Transverse colon (tissue), 4 donors: Measurements from ENCODE around the gene HOXB7. TPM values are rescaled to one million over a fixed set of nuclear protein-coding genes. Genes with fewer than 3 reads are reported as not detected.

Experiments used
- DNase-seq: peaks from one replicate; pipeline ENCODE4 v3.0.0-alpha.2; 2019
- H3K27ac ChIP-seq, 4 donors: fragments of 200-600 bp; sonication (generic); 2 replicates each; pipeline ENCODE4 v1.5.1; 2016 to 2018; ENCODE audit warnings: inconsistent platforms in 4 of 4
- H3K27me3 ChIP-seq: fragments of 200-600 bp; sonication (generic); 2 replicates; pipeline ENCODE4 v1.5.1; 2017; ENCODE audit warnings: inconsistent platforms
- H3K36me3 ChIP-seq, 4 donors: fragments of 200-600 bp; sonication (generic); 2 replicates each; pipeline ENCODE4 v1.5.1; 2017 to 2019; ENCODE audit warnings: inconsistent platforms in 4 of 4
- H3K4me1 ChIP-seq, 4 donors: fragments of 200-600 bp; sonication (generic); 2 replicates each; pipeline ENCODE4 v1.5.1; 2017 to 2020; ENCODE audit warnings: inconsistent platforms in 4 of 4
- H3K4me3 ChIP-seq, 4 donors: fragments of 200-600 bp; sonication (generic); 1 replicate in 1 of 4; 2 replicates in 3 of 4; pipeline versions ENCODE4 v1.5.1 to v1.6.1; 2017 to 2019; ENCODE audit warnings: inconsistent platforms in 4 of 4
- H3K9me3 ChIP-seq, 2 donors: fragments of 200-600 bp; sonication (generic); 2 replicates each; pipeline ENCODE4 v1.5.1; 2017 to 2019; ENCODE audit warnings: inconsistent platforms in 2 of 2
- EP300 ChIP-seq: sonication (generic); formaldehyde crosslinking; IDR thresholded peaks from one replicate; pipeline ENCODE4 v1.6.1; 2017; ENCODE audit warnings: antibody characterized with exemption, low read depth
- POLR2A ChIP-seq: fragments of 450-650 bp; IDR thresholded peaks from one replicate; pipeline ENCODE4 v1.6.1; 2016; ENCODE audit warnings: antibody characterized with exemption, mild to moderate bottlenecking, moderate library complexity
- POLR2AphosphoS5 ChIP-seq, 3 donors: sonication (generic); formaldehyde crosslinking; IDR thresholded peaks; one replicate each; pipeline ENCODE4 v1.6.1; 2016; ENCODE audit warnings: antibody characterized with exemption in 3 of 3
- WGBS, 2 donors: methylation state at CpG; one replicate each; pipeline ENCODE4 v1.1.5; 2018; ENCODE audit warnings: low coverage in 1 of 2; 5-methylcytosine and 5-hydroxymethylcytosine counted together
- in situ Hi-C, 4 donors: fragments of 200-750 bp; cut with MboI; loops; one replicate each; pipeline versions ENCODE4 v1.15.0 to v1.15.1; 2017; ENCODE audit warnings: low sequenced_read_pairs in 3 of 4, low pct_ligation_motif_present in 1 of 4, low pct_unique_long_range_greater_than_20kb in 1 of 4
- intact Hi-C: fragments of 100-400 bp; cut with DNase I; formaldehyde crosslinking; loops from one replicate; pipeline ENCODE4 v1.15.1; 2023; ENCODE audit warnings: low total_unique reads
- total RNA-seq, 4 donors: library from RNA; depleted of rRNA; stranded (reverse); fragments of >200 nt; gene quantifications; one replicate each; pipeline ENCODE4 v1.1.0, GENCODE V29; 2016
- TF ChIP-seq, protein P1 (sequence below), 5 experiments: fragments of 200-600 bp in 3 of 5; fragments of 450-650 bp in 2 of 5; sonication (generic) in 3 of 5; IDR thresholded peaks; 1 replicate in 2 of 5; 2 replicates in 3 of 5; pipeline ENCODE4 v1.5.1; 2016 to 2017; ENCODE audit warnings: antibody characterized with exemption in 5 of 5, inconsistent platforms in 3 of 5, mild to moderate bottlenecking in 2 of 5, moderate library complexity in 1 of 5

Gene HOXB7
- total RNA-seq, 4 donors from 2014 or later: 11.2 to 20.9 (median 16.7) TPM; not detected in 1

DNA sequence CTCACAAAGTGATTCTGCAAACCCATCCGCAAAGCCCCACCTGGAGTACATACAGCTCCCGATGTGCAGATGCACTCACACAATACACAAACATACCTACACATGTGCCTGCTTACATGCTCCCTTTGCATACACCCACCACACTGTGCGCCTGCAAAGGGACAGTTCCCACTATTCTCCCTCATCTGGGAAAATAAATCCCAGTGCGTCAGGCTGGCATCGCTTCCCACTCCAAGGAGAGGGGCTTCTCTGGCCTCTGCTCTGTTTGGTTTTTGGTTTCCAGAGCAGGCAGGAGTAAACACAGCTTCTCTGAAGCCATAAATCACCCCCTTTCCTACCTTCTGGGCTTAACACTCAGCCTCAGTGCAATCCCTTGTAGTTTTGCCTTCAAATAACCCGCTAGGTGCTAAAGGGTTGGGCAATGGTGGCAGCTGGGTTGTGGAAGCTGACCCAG lies 47.4 kb downstream of the HOXB7 start:
- H3K27me3 ChIP-seq: no peaks in the 10 kb centered on the region
- no peak for DNase-seq
- peaks cover 49 to 95% (median 70%) of the 10 kb centered on the region in 4 donors for H3K4me1 ChIP-seq
- H3K36me3 ChIP-seq: no peaks in the 10 kb centered on the region
- in situ Hi-C loops (no loop called here), intact Hi-C loops (no loop called here)
- peak overlapping the region; percentile 89 to 95 (median 94) for H3K27ac ChIP-seq
- WGBS, 2 donors: 66% methylated on average over 6 of the region's 6 CpGs; no CpG with 5 or more reads in 1 of the 2 donors
- H3K9me3 ChIP-seq: no peaks in the 10 kb centered on the region
- TF ChIP-seq, protein P1, sequence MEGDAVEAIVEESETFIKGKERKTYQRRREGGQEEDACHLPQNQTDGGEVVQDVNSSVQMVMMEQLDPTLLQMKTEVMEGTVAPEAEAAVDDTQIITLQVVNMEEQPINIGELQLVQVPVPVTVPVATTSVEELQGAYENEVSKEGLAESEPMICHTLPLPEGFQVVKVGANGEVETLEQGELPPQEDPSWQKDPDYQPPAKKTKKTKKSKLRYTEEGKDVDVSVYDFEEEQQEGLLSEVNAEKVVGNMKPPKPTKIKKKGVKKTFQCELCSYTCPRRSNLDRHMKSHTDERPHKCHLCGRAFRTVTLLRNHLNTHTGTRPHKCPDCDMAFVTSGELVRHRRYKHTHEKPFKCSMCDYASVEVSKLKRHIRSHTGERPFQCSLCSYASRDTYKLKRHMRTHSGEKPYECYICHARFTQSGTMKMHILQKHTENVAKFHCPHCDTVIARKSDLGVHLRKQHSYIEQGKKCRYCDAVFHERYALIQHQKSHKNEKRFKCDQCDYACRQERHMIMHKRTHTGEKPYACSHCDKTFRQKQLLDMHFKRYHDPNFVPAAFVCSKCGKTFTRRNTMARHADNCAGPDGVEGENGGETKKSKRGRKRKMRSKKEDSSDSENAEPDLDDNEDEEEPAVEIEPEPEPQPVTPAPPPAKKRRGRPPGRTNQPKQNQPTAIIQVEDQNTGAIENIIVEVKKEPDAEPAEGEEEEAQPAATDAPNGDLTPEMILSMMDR (IDR thresholded peaks at IDR 0.05): no peak
- no peak for TF ChIP-seq EP300
- H3K4me3 ChIP-seq: no peak overlapping the region

DNA sequence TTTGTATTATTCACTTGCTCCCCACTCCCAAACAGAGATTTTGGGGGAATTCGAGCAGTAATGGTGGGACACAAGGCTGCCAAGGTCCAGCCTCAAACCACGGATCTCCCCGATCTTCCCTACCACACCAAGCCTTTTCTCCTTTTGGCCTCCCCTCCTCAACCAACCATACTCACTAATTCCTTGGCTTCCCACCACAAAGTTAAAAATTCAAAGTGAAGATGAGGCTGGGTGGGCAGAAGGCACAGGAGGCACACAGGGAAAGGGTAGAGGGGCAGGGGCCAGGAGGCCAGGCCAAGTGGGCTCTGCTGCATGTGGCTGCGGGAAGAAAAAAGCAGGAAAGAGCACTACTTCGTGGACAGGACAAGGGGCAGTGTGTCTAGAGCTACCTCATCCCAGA lies 47.9 kb downstream of the HOXB7 start:
- WGBS, 2 donors: 69% methylated on average over 5 of the region's 5 CpGs; no CpG with 5 or more reads in 1 of the 2 donors
- Histone ChIP-seq H3K27ac (peak overlapping the region; percentile 89 to 95 (median 94)), H3K27me3 (no peaks in the 10 kb centered on the region), H3K4me3 (no peak overlapping the region), H3K4me1 (peaks cover 48 to 95% (median 70%) of the 10 kb centered on the region in 4 donors), H3K36me3 (no peaks in the 10 kb centered on the region), H3K9me3 (no peaks in the 10 kb centered on the region)
- TF ChIP-seq POLR2AphosphoS5 (IDR thresholded peaks at IDR 0.05): no peak
- no peak for TF ChIP-seq EP300
- TF ChIP-seq POLR2A: no peak
- TF ChIP-seq, protein P1 (IDR thresholded peaks at IDR 0.05): no peak
- in situ Hi-C loops (no loop called here), intact Hi-C loops (no loop called here)
- no peak for DNase-seq

DNA sequence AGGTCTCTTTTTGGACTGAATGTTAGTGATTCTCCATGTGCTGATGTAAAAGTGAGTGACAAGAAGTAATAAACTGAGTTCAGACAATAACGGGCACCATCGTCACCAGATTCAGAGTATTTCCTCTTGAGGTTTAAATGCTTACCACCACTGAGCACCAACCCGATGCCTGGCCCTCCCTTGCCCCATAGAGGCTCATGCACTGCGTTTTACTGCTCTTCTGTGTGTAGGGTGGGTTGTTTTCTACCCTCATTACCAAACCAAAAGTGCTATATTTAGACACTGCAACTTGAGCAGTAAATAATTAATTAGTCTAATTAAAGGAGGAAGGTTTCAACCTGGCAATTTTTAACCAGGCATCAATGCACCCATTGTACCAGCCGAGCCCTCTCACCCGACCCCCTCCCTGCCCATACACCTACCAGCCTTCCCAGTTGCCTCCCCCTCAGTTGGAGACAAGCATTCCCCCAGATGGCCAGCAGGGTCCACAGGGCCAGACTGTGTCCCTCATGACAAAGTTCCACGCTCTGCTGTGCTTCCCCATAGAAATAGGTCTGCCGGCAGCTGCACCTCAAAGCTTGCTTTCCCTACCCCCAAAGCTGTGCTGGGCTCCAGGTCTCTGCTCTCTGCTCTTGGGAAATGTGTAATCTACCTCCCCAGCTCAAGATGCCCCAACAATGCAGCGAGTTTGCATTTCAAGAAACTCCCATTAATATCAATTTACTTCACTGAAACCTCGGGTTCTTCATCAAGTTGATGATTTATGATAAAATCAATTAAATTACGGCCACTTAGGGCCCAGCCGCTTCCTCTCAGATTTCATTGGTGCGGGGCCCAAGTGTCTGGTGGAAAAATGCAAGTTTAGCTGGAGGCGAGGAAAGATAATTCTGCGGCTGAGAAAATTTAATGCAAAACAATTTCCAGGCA lies 48.7 kb downstream of the HOXB7 start:
- H3K27me3 ChIP-seq: no peaks in the 10 kb centered on the region
- intact Hi-C loops: no loop called here
- H3K27ac ChIP-seq: peak overlapping the region; percentile 89 to 95 (median 94)
- no peak overlapping the region for H3K4me3 ChIP-seq
- no peak for DNase-seq
- TF ChIP-seq POLR2A: no peak
- TF ChIP-seq, protein P1 (IDR thresholded peaks at IDR 0.05): peak in 2 of 5 experiments; percentile 24 to 29
- WGBS, 2 donors: 58 to 63% methylated on average over 6 to 15 of the region's 15 CpGs
- peaks cover 48 to 95% (median 70%) of the 10 kb centered on the region in 4 donors for H3K4me1 ChIP-seq
- H3K9me3 ChIP-seq: no peaks in the 10 kb centered on the region
- H3K36me3 ChIP-seq: no peaks in the 10 kb centered on the region
- in situ Hi-C loops: no loop called here

DNA sequence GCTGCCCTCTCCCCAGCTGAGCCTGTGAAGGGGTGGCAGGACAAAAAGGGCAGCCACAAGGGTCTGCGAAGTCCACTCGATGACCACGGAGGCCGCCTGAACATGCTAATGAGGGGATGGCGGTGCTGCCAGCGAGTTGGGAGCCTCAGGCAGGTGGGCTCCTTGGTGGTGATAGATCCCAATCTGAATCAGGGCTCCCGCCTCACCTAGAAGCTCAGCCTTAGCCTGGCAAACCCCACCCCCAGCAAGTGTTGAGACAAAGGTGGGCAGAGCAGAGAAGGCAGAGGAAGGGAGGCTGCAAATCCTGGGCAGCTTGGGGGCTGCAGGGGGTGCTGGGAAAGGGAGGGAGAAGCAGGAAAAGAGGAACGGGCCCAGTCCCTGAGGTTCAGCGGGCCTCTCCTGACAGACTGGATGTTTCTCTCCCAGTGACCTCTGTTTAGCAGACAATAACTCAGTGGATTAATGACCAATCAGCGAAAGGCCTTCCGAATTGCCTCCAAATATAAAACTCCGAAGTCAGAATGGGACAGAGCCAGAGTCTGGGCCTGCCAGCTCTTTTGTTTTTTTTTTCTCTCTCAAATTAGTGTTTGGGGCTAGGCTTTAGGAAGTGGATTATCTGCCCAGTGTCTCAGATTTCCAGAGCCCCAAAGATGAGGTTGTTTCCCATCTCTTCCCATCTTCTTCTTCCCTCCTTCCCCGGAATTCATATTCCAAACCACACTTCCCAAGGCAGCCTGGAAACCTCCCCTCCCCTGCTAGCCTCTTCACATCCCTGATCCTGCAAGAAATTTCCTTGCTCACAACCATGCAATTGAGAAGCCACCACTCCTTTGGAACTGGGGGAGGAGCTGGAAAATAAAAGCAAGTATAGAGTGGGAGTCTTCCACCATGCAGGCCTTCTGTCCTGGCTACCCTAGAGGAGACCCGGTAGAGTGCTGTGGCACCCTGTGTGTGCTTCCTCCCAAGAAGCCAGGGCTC lies 50.7 kb downstream of the HOXB7 start:
- no peaks in the 10 kb centered on the region for H3K36me3 ChIP-seq

More for the DNA sequence above, 50.7 kb downstream of the HOXB7 start:
- TF ChIP-seq, protein P1 (IDR thresholded peaks at IDR 0.05): no peak
- TF ChIP-seq POLR2AphosphoS5 (IDR thresholded peaks at IDR 0.05): peak in 1 of 3 donors; percentile 21
- peak overlapping the region; percentile 89 to 95 (median 94) for H3K27ac ChIP-seq
- intact Hi-C loops (no loop called here), in situ Hi-C loops (no loop called here)
- DNase-seq: no peak
- H3K27me3 ChIP-seq: no peaks in the 10 kb centered on the region
- H3K4me1 ChIP-seq: peaks cover 43 to 95% (median 74%) of the 10 kb centered on the region in 4 donors
- H3K9me3 ChIP-seq: no peaks in the 10 kb centered on the region
- no peak overlapping the region for H3K4me3 ChIP-seq
- whole genome bisulfite sequencing, 2 donors: 29 to 68% methylated on average over 1 to 14 of the region's 14 CpGs
